Measurements from ENCODE around the gene EBI3.
"Not testable (repeated sequence)": the region's sequence is repeated elsewhere in the genome, so short reads cannot be mapped to it uniquely, and the experiment has no call there.

DNA sequence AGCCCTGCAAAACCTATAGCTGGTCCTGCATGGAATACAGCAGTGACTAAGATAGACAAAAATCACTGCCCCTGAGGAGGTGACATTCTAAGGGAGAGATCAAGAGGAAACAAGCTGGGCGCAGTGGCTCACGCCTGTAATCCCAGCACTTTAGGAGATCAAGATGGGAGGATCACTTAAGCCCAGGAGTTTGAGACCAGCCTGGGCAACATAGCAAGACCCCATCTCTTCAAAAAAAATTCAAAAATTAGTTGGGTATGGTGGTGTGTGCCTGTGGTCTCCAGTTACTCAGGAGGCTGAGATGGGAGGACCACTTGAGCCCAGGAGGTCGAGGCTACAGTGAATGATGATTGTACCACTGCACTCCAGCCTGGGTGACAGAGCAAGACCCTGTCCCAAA, 36.8 kb upstream of the EBI3 start:
- not testable (repeated sequence) for TF ChIP-seq POLR2A (IDR thresholded peaks at IDR 0.05; ENCODE audit: low read length); GATA1 (IDR thresholded peaks at IDR 0.05; ENCODE audit: low read depth, low read length)
